ENCODE measurements around the gene WDR35.

WDR35 gene

GRCh38 chr2:20008703-20009102 is 18.8 kb upstream of the WDR35 start:
- DNase-seq, result no peak

GRCh38 chr2:20005891-20006470 is 16.1 kb upstream of the WDR35 start:
- DNase-seq, result no peak

GRCh38 chr2:20005067-20005627 is 15.2 kb upstream of the WDR35 start:
- DNase-seq, result no peak

GRCh38 chr2:20001361-20001863 is 11.5 kb upstream of the WDR35 start:
- DNase-seq, result no peak

DNA sequence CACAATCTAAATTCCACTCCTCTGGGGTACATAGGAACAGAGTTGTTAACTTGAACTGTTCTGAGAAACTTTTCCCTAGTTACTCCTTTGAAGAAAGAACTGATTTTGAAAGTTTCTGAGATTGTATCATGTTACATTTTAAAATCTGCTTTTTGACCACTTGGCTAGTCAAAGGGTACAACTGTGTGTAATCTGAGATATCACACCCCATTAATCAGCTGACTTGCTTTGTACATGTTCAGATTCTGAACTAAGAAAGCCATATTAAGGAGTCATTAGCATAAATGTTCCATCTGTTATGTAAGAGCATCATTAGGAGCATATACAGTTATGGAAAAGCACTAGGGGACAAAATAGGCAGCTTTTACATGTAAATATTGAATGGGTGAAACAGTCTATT is 3.8 kb upstream of the WDR35 start:
- no peak for DNase-seq

DNA sequence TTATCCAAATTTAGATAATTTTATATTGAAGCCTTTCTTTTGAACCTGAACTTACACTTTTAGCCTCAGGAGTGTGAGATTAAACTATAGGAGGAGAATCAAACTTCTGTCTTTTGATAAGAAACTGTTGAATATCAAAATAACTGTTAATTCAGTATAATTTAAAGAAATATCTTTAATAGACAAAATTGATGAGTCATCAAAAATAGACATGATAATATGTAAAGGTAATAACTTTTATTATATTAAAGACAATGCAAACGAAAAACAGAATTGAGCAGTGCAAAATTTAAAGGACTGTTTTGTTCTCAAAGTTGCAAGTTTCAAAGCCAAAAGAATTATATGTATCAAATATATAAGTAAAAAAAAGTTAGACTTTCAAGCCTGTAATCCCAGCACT is 2.0 kb upstream of the WDR35 start:
- DNase-seq, result no peak

GRCh38 chr2:19990416-19990728 is 467 bp upstream of the WDR35 start:
- no peak for DNase-seq

DNA sequence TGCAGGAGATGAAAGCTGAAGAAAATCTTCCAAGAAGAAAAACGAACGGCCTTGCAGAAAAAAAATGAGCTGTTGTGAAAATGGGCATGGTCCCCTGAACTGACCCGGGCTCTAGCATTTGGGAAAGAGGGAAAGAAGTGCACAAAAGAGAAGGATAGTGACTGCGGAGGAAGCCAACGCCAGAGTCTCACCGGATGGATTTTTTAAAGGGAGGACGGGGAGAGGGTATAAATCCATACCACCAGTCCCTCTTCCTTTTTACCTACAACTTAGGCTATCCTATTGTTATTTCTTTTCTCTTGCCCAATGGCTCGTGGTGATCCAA is 601 bp downstream of the WDR35 start:
- DNase-seq, result no peak

DNA sequence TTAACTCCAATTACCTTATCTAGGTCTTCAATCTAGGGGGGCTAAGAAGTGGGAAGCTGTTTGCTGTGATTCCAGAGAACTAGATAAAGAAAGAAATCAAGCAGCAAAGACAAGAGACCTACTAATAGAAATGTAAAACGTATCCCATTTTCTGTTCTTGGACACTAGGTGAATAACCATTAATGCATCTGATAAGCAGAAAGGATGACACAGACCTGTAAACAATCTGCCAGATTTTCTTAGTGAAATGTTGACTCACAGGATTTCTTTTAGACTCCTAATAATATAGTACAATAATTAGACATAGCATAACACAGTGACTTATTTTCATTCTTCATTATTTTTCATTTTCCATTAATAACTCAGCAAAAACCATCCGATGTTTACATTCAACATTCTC is 1.3 kb downstream of the WDR35 start:
- DNase-seq, result no peak

- DNase-seq, result no peak
These were observed 2.0 kb downstream of the WDR35 start for GRCh38 chr2:19987936-19988335.

DNA sequence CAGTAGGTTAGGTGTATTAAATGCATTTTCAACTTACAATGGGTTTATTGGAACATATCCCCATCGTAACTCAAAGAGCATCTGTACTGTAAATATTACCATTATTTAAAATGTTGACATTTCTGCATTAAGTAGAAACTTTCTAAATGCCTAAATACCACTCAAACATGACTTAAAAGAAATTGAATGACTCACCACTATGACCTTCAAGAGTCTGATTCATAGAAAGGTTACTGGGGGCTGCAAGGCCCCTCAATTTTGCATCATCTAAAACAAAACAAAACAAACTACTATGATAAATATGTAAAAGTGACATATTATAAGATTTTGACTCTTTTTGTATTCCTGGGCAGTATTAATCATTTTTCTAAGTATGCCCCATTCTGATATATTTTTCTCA is 7.6 kb downstream of the WDR35 start:
- no peak for DNase-seq

DNA sequence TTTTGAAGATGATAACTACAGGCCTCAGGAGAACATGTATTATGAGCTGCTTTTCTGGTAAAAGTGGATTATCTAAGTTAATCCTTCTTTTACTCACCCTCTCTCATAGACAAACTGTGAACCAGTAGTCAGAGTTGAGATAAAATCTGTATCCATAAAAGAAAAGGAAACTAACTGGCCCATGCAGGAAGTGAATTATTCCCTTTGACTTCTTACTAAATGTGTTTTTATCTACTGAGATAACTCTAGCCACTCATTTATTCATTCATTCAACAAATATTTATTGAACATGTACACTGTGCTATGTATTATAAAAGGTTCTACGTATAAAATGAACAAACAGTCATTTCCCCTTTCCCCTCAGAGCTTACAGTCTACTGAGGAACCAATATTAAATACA is 10.0 kb downstream of the WDR35 start:
- no peak for DNase-seq

GRCh38 chr2:19973466-19973865 is 16.4 kb downstream of the WDR35 start:
- no peak for DNase-seq

DNA sequence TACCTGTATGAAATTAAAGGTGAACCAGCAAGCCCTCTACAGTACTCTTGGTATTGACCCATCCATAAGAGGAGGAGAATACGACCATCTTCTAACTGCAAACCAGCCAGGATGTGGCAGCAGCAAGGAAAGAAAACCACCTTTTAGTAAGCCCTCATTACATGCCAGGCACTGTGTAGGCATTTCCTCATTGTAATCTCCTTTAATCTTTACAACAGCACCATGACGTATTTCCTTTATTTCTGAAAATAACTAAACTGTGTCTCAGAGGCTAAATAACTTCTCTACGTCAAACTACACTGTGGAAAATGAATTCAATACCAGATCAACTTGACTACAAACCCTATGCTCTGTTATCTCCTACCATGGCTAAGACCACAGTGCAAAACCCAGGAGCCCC is 18.2 kb downstream of the WDR35 start:
- DNase-seq, result no peak

DNA sequence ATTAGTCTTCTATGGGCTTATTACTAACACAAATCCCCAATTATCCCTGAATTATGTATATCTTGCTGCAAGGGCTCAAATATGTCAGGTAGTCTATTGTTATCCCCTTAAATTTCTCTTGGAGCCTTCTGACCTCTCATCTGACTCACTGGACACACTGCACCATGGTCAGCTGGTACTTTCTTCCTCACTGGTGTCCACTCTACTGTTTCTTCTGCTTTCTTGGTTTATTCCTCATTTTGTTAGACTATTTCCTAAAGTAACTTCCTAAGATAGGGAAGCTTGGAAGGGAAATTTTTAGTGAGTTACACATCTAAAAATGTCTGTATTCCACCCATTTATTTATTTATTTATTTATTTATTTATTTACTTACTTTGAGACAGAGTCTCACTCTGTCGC is 26.5 kb downstream of the WDR35 start:
- no peak for DNase-seq

- DNase-seq, result peak; percentile 4
These were observed 34.1 kb downstream of the WDR35 start for GRCh38 chr2:19955544-19956422.

GRCh38 chr2:19949071-19949470 is 40.8 kb downstream of the WDR35 start:
- DNase-seq, result no peak

GRCh38 chr2:19947184-19947940 is 42.5 kb downstream of the WDR35 start:
- DNase-seq, result no peak

DNA sequence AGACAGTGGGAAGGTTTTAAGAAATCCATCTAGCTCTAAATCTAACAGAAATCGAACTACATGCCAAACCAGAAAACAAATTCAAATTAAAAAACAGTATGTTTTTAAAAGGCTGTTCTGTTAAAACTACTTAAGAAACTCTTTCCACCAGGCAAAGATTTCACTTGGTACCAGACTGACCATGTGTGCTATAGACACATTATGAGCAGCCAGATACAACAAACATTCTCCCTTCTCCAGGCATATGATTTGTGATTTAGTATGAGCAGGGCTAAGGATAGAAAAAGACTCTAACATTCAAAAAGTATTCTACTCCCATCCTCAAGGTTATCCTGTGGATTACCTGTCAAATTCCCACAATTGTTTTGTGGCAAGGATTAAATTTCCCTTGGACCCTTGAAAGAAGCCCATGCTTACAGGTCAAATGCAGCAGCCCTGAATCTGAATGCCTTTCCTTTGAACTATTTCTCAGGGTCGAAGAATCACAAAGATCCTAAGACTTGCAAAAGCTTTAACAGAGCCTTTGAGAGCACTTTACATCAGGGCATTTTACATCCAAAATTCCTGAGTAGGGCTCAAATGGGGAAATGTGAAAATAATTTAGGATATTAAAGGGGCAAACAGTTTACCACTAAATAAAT is 45.6 kb downstream of the WDR35 start:
- DNase-seq, result no peak

GRCh38 chr2:19943189-19943588 is 46.7 kb downstream of the WDR35 start:
- no peak for DNase-seq

DNA sequence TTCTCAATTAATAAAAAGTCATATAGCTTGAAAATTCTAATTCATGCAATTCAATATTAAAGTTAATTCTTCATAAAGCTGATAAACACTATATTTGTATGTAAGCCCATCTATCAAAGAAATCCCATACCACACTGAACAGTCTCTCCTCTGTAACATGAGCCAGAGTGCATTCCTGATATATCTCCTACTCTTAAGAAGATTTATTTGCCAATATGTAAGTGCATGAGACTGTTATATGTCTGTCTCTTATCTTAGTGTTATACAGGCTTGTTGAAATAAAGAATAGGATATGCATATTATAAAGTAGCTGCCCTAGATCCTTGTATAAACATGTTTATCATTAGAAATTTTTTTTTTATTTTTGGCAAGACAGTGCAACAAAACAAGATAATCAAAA is 47.7 kb downstream of the WDR35 start:
- DNase-seq, result no peak

GRCh38 chr2:19937004-19937403 is 52.9 kb downstream of the WDR35 start:
- DNase-seq, result no peak

DNA sequence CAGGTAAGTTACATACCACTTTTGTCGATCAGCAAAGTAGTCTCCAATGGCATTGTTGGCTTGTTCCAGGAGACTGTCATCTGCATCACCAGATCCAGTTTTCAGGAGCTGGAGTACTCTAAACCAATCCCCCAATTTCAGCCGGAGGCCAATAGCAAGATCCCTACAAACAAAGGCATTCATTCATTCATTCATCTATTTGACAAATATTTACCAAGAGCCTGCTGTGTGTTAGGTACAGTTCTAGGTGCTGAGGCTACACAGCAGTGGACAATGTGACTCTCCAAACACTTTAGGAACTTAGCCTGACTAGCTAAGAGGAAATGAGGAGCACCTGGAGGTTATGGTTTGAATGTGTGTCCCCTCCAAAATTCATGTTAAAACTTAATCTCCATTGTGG is 53.7 kb downstream of the WDR35 start:
- no peak for DNase-seq
